Naive B cell (primary cell): ENCODE measurements around the gene DNAAF3. TPM values are rescaled to one million over a fixed set of nuclear protein-coding genes. Genes with fewer than 3 reads are reported as not detected.
A peak's percentile ranks its signal among the peaks of the same experiment; 100 is the strongest.

Experiments used
- ATAC-seq, 2 donors: fragments of 150-1000 bp; cut with Tn5 transposase; 2 replicates each; pipeline ENCODE4 v1.10.0; 2021; ENCODE audit warnings: low read depth in 2 of 2, mild to moderate bottlenecking in 2 of 2, moderate library complexity in 2 of 2
- DNase-seq: peaks from one replicate; pipeline ENCODE4 v3.0.0; 2022
- H3K27ac Mint-ChIP-seq, 6 donors: one replicate each; pipeline ENCODE4 v1.8.0; 2020 to 2022; ENCODE audit warnings: mild to moderate bottlenecking in 6 of 6, mixed read lengths in 6 of 6, moderate library complexity in 5 of 6, inconsistent platforms in 2 of 6
- H3K27me3 Mint-ChIP-seq, 3 donors: one replicate each; pipeline ENCODE4 v1.8.0; 2021 to 2022; ENCODE audit warnings: mixed read lengths in 3 of 3, mild to moderate bottlenecking in 1 of 3
- H3K36me3 Mint-ChIP-seq, 2 donors: one replicate each; pipeline ENCODE4 v1.8.0; 2020 to 2022; ENCODE audit warnings: mixed read lengths in 2 of 2, inconsistent platforms in 1 of 2, mild to moderate bottlenecking in 1 of 2
- H3K4me1 Mint-ChIP-seq, 3 donors: one replicate each; pipeline ENCODE4 v1.8.0; 2020 to 2022; ENCODE audit warnings: mixed read lengths in 3 of 3, inconsistent platforms in 1 of 3, mild to moderate bottlenecking in 1 of 3, moderate library complexity in 1 of 3
- H3K4me3 Mint-ChIP-seq, 8 donors: one replicate each; pipeline ENCODE4 v1.8.0; 2020 to 2022; ENCODE audit warnings: mild to moderate bottlenecking in 8 of 8, mixed read lengths in 8 of 8, moderate library complexity in 8 of 8, inconsistent platforms in 2 of 8
- H3K9me3 Mint-ChIP-seq, 7 donors: one replicate each; pipeline ENCODE4 v1.8.0; 2020 to 2022; ENCODE audit warnings: mixed read lengths in 7 of 7, mild to moderate bottlenecking in 5 of 7, inconsistent platforms in 2 of 7, moderate library complexity in 1 of 7
- polyA plus RNA-seq, 6 donors: library from polyadenylated mRNA; unstranded; fragments of 300-500 nt; fragmentation: Illumina TruSeq; gene quantifications; one replicate each; pipeline ENCODE4 v1.2.3, GENCODE V29; 2021; ENCODE audit warnings: low read depth in 6 of 6

Gene DNAAF3
- polyA plus RNA-seq, 6 donors from 2014 or later: not detected

- no peak for ATAC-seq
- peaks cover 2 to 7% (median 5%) of the 10 kb centered on the region in 3 donors for H3K4me1 Mint-ChIP-seq
- no peak overlapping the region for H3K27ac Mint-ChIP-seq
- no peak overlapping the region for H3K4me3 Mint-ChIP-seq
- peaks cover 0 to 4% (median 0%) of the 10 kb centered on the region in 7 donors for H3K9me3 Mint-ChIP-seq
- peaks cover 13 to 41% (median 30%) of the 10 kb centered on the region in 3 donors for H3K27me3 Mint-ChIP-seq
- no peak for DNase-seq
- no peaks in the 10 kb centered on the region for H3K36me3 Mint-ChIP-seq
Observed at GRCh38 chr19:55193481-55193880, 27.1 kb upstream of the DNAAF3 start.

DNA sequence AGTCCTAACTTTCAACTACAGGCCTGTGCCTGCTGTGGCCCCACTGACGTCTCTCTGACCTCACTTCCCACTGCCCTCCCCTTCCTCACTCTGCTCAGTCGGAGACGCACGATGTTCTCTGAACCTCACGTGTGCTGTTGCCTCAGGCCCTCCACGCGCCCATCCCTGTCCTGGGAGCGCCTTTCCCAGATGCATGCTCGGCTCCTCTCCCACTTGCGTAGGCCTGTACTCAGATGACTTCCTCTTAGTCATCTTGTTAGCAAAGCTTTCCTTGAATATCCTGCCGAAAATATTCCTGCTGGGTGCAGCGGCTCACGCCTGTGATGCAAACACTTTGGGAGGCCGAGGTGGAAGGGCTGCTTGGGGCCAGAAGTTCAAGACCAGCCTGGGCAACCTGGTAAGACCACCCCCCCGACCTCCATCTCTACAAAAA is 23.0 kb upstream of the DNAAF3 start:
- no peaks in the 10 kb centered on the region for H3K36me3 Mint-ChIP-seq
- ATAC-seq: no peak
- H3K4me1 Mint-ChIP-seq: peaks cover 3 to 6% (median 4%) of the 10 kb centered on the region in 3 donors
- DNase-seq: no peak
- H3K27ac Mint-ChIP-seq: no peak overlapping the region
- peaks cover 0 to 2% (median 0%) of the 10 kb centered on the region in 7 donors for H3K9me3 Mint-ChIP-seq
- no peak overlapping the region for H3K4me3 Mint-ChIP-seq
- peaks cover 8 to 46% (median 32%) of the 10 kb centered on the region in 3 donors for H3K27me3 Mint-ChIP-seq

GRCh38 chr19:55188625-55189024 is 22.2 kb upstream of the DNAAF3 start:
- no peak overlapping the region for H3K4me3 Mint-ChIP-seq
- ATAC-seq: no peak
- no peak for DNase-seq
- H3K4me1 Mint-ChIP-seq: peaks cover 3 to 6% (median 4%) of the 10 kb centered on the region in 3 donors
- no peaks in the 10 kb centered on the region for H3K36me3 Mint-ChIP-seq
- no peak overlapping the region for H3K27ac Mint-ChIP-seq
- peaks cover 0 to 2% (median 0%) of the 10 kb centered on the region in 7 donors for H3K9me3 Mint-ChIP-seq
- H3K27me3 Mint-ChIP-seq: peaks cover 11 to 49% (median 39%) of the 10 kb centered on the region in 3 donors

GRCh38 chr19:55186080-55186479 is 19.7 kb upstream of the DNAAF3 start:
- H3K4me1 Mint-ChIP-seq: peaks cover 3 to 6% (median 5%) of the 10 kb centered on the region in 3 donors
- no peak for DNase-seq
- peaks cover 14 to 55% (median 47%) of the 10 kb centered on the region in 3 donors for H3K27me3 Mint-ChIP-seq
- peaks cover 0 to 2% (median 0%) of the 10 kb centered on the region in 7 donors for H3K9me3 Mint-ChIP-seq
- ATAC-seq: no peak
- H3K4me3 Mint-ChIP-seq: no peak overlapping the region
- peak overlapping the region in 2 of 6 donors; percentile 24 to 92 for H3K27ac Mint-ChIP-seq
- H3K36me3 Mint-ChIP-seq: no peaks in the 10 kb centered on the region

GRCh38 chr19:55181740-55182139 is 15.3 kb upstream of the DNAAF3 start:
- peak overlapping the region in 3 of 8 donors; percentile 24 to 75 (median 32) for H3K4me3 Mint-ChIP-seq
- peaks cover 24 to 29% (median 28%) of the 10 kb centered on the region in 3 donors for H3K4me1 Mint-ChIP-seq
- no peak for ATAC-seq
- peaks cover 0 to 6% (median 0%) of the 10 kb centered on the region in 7 donors for H3K9me3 Mint-ChIP-seq
- H3K27ac Mint-ChIP-seq: peak overlapping the region in 4 of 6 donors; percentile 52 to 100 (median 83)
- no peaks in the 10 kb centered on the region for H3K36me3 Mint-ChIP-seq
- H3K27me3 Mint-ChIP-seq: peaks cover 39 to 90% (median 84%) of the 10 kb centered on the region in 3 donors
- DNase-seq: no peak

GRCh38 chr19:55179606-55180484 is 13.4 kb upstream of the DNAAF3 start, which contains the start of gene SYT5:
TSS of gene SYT5 (minus strand) at chr19:55180289. CDS start at chr19:55179041, 1,248 bp downstream.
- Mint-ChIP-seq H3K9me3 (peaks cover 0 to 6% (median 0%) of the 10 kb centered on the region in 7 donors), H3K27ac (peak within 1 kb of the TSS; percentile 94 to 100 (median 99)), H3K36me3 (peaks cover 0 to 6% of the 10 kb centered on the region in 2 donors), H3K4me3 (peak within 1 kb of the TSS; percentile 68 to 91 (median 84)), H3K27me3 (peaks cover 45 to 90% (median 83%) of the 10 kb centered on the region in 3 donors), H3K4me1 (peaks cover 29 to 32% (median 31%) of the 10 kb centered on the region in 3 donors)
- DNase-seq (peak; percentile 43), ATAC-seq (peak; percentile 17 to 18)

DNA sequence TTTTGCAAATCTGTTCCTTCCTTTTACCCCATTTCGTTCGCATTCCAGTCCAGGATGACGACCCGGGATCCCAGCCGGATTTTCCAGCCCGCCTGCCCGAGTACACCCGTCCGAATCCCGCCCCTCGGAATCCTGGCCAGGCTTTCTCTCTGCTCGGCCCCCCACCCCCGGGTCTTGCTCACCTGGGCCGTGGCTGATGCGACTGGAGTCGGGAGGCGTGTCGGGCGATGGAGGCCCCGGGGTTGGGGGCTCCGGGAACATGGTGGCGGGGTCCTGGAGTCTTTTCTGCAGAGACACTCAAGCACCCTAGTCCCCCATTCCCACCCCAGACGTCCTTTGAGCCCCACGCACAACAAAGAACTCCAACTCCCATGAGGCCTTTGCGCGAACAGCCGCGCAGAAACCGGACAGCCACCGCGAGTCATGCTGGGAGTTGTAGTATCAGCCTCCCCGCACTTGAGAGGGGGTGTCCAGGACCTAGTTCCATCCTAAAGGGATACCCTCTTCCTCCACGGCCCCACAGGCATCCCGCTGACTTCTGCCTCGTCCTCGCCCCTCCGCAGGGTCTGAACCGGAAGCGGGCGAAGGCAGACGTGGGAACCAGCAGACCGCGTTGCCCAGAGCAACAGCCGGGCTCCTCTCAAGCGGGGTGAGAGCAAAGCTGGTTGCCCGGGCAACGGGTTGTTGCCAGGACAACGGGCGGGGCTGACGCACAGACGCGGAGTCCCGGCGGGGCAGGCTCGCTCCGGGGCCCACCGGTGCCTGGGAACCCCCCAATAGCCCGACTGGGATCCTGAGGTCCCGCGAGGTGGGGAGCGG is 12.6 kb upstream of the DNAAF3 start:
- Mint-ChIP-seq H3K4me3 (peak overlapping the region; percentile 68 to 91 (median 84)), H3K36me3 (peaks cover 0 to 7% of the 10 kb centered on the region in 2 donors), H3K27me3 (peaks cover 50 to 92% (median 88%) of the 10 kb centered on the region in 3 donors), H3K9me3 (peaks cover 0 to 6% (median 0%) of the 10 kb centered on the region in 7 donors), H3K4me1 (peaks cover 32 to 37% (median 33%) of the 10 kb centered on the region in 3 donors), H3K27ac (peak overlapping the region; percentile 94 to 100 (median 99))
- ATAC-seq: peak; percentile 85 to 86
- peak; percentile 97 for DNase-seq

DNA sequence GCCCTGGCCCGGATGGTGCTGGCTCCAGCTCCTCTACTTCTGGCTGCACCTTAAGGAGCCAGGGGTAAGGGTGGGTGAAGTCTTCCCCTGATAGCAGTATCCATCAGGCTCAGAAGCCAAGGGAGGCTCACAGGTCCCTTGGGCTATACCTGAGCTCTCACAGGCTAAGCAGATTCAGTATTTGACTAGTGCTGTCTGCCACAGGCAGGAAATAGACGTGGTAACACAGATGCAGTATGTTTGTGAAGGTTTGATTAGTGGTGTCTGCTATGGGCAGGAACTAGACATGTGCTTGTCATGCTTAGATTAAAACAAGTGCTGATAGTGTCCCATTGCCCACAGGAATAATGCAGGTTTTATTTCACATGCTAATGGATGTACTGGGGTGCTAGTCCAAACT is 9.7 kb upstream of the DNAAF3 start:
- H3K4me1 Mint-ChIP-seq: peaks cover 45 to 50% (median 49%) of the 10 kb centered on the region in 3 donors

DNA sequence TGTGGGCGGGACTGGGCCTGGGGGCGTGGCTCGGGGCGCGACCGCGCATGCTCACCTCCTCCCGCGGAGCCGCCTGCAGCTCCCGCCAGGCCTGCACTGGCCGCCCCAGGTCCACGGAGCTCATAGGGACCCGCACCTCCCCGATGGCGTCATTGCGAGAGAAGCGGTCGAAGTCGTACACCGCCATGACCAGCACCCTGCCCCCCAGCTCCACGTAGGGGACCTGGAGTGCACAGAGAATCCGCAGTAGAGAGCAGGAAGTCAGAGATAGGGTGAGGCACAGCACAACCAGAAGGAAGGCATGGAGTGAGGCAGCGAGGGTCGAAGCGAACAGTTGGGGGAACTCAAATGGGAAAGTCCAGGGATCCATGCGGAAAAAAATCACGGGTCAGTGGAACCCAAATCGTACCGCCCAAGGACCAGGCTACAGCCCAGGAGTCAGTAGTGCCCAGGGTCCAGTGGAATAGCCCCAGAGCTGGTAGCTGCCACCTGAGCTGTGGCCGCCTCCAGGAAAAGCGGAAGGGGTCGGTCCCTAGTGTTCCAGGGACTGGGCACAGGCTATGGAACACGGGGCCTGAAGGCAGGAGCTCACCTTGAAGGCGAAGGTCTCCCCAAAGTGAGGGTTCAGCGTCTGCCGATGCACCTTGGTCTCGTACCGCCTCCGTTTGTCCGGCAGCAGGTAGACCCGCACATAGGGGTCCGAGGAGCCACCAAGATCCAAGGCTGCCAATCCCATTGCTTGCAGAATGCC is 8.9 kb upstream of the DNAAF3 start:
- DNase-seq: no peak
- peaks cover 0 to 26% of the 10 kb centered on the region in 2 donors for H3K36me3 Mint-ChIP-seq
- peaks cover 56 to 97% (median 93%) of the 10 kb centered on the region in 3 donors for H3K27me3 Mint-ChIP-seq
- peaks cover 5 to 11% (median 6%) of the 10 kb centered on the region in 7 donors for H3K9me3 Mint-ChIP-seq
- H3K27ac Mint-ChIP-seq: peak overlapping the region in 3 of 6 donors; percentile 59 to 74 (median 61)
- H3K4me1 Mint-ChIP-seq: peaks cover 37 to 46% (median 43%) of the 10 kb centered on the region in 3 donors
- ATAC-seq: no peak
- peak overlapping the region in 2 of 8 donors; percentile 55 to 73 for H3K4me3 Mint-ChIP-seq

More for the DNA sequence above, 9.7 kb upstream of the DNAAF3 start:
- H3K9me3 Mint-ChIP-seq: peaks cover 5 to 11% (median 6%) of the 10 kb centered on the region in 7 donors
- H3K27ac Mint-ChIP-seq: peak overlapping the region in 1 of 6 donors; percentile 33
- ATAC-seq: no peak
- peak overlapping the region in 2 of 8 donors; percentile 19 to 43 for H3K4me3 Mint-ChIP-seq
- peaks cover 60 to 97% (median 93%) of the 10 kb centered on the region in 3 donors for H3K27me3 Mint-ChIP-seq
- H3K36me3 Mint-ChIP-seq: peaks cover 0 to 26% of the 10 kb centered on the region in 2 donors
- no peak for DNase-seq

DNA sequence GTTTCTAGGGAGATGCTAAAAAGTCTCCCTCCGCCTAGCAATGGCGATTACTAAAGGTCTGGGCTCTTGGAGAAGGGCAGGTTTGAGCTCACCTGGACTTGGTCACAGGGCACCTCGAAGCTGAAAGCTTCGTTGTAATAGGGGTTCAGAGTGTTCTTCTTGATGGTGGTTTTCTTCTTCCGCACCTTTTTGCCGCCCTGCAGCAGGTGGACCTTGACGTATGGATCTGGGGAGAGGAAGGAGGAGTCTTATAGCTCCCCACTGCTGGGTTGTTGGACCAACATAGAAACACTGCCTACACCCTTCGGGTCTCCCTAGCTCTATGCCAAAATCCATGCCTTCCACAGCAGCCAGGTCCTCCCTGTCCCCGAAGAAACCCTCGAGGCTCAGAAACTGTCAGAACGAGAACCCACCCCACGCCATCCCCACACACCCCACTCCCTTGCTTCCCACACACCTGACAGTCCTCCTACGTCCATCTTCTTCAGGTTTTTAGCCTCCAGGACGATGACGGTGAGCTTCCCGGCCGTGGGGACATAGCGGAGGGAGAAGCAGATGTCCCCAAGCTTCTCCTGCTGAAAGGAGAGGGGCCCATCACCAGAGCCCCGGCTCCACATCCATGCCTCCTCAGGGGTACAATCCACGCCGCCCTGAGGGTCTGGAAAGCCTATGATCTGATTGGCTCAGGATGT is 8.2 kb upstream of the DNAAF3 start:
- H3K27me3 Mint-ChIP-seq: peaks cover 56 to 94% (median 93%) of the 10 kb centered on the region in 3 donors
- peak overlapping the region in 7 of 8 donors; percentile 72 to 87 (median 79) for H3K4me3 Mint-ChIP-seq
- no peak for ATAC-seq
- H3K4me1 Mint-ChIP-seq: peaks cover 32 to 39% (median 38%) of the 10 kb centered on the region in 3 donors
- H3K36me3 Mint-ChIP-seq: peaks cover 0 to 26% of the 10 kb centered on the region in 2 donors
- H3K9me3 Mint-ChIP-seq: peaks cover 4 to 11% (median 6%) of the 10 kb centered on the region in 7 donors
- DNase-seq: no peak
- H3K27ac Mint-ChIP-seq: peak overlapping the region in 2 of 6 donors; percentile 61 to 70

DNA sequence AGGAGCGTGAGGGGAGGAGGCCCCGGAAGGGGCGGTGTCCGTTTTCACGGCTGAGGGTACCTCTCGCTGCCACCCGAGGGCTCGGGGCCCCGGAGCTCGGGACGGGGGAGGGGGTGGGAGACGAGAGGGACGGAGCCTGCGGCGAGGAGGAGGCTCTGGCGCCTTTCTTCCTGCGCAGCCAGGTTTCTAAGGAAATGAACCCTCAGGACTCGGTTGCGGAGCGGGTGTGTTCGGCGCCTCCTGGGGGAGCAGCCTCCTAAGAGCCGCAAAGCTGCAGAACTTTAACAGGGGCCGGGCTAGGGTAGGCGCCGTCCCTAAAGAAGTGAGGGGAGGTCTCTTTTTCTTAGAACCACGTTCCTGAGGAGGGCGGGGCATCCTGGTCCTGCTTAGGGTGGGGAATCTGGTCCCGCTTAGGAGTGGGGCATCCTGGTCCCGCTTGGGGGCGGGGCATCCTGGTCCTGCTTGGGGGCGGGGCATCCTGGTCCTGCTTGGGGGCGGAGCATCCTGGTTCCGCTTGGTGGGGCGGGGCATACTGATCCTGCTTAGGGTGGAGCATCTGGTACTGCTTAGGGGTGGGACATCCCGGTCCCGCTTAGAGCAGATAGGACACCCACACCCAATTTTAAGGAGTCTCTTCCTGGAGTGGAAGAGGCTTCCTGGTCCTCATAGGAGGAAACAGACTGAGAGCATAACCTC is 7.4 kb upstream of the DNAAF3 start:
- ATAC-seq (peak; percentile 50 to 61), DNase-seq (no peak)
- peaks cover 3 to 11% (median 6%) of the 10 kb centered on the region in 7 donors for H3K9me3 Mint-ChIP-seq
- peaks cover 25 to 32% (median 31%) of the 10 kb centered on the region in 3 donors for H3K4me1 Mint-ChIP-seq
- peaks cover 0 to 26% of the 10 kb centered on the region in 2 donors for H3K36me3 Mint-ChIP-seq
- H3K4me3 Mint-ChIP-seq: peak overlapping the region; percentile 66 to 87 (median 80)
- H3K27ac Mint-ChIP-seq: no peak overlapping the region
- peaks cover 56 to 94% (median 94%) of the 10 kb centered on the region in 3 donors for H3K27me3 Mint-ChIP-seq
